ENCODE measurements around the gene CHMP1A.
"Not testable (repeated sequence)": the region's sequence is repeated elsewhere in the genome, so short reads cannot be mapped to it uniquely, and the experiment has no call there.

The CHMP1A gene

DNA sequence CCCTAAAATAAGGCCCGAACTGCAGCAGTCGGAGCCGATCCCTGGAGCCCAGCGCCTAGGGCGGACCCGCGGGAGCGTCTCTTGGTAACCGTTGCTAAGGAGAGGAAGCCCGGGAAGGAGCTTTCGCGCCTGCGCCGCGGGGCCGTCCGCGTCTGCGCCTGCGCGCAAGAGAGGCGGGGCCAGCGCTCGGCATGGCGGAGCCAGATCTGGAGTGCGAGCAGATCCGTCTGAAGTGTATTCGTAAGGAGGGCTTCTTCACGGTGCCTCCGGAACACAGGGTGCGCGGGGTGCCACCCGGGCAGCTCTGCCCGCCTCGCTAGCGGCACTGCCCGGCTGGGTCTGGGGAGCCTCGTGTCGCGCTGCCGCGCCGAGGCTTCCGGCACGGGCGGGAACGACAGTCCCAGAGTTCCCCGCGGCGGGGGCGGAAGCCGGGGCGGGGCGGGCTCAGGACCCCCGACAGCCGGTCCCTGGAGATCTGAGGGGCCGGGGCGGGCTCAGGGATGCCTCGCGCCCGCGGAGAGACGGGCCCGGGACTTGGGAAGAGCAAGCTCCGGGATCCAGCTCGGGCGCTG lies 29.1 kb upstream of the CHMP1A start, which contains the start of gene CDK10:
CDK10 (plus strand) TSS at position 170 of the 572 bp plus-strand sequence; CDS start at position 192, 22 bp downstream.
- no peak for TF ChIP-seq EZH2 (IDR thresholded peaks at IDR 0.05)
- peak; percentile 84 for TF ChIP-seq POLR2AphosphoS5 (IDR thresholded peaks at IDR 0.05; ENCODE audit: borderline replicate concordance, low read depth, low read length)
- no peak for TF ChIP-seq FOXP2 (optimal IDR thresholded peaks at IDR 0.05; ENCODE audit: control extremely low read depth, extremely low read length, insufficient read depth)
- no peak for DNase-seq (ENCODE audit: low read depth, low spot score)
- peak within 1 kb of the TSS; percentile 93 for H3K27ac ChIP-seq
- H3K9ac ChIP-seq (ENCODE audit: insufficient read length) = peak within 1 kb of the TSS; percentile 91
- no peaks in the 10 kb centered on the region for H3K9me3 ChIP-seq (ENCODE audit: low read depth, low read length)
- no peaks in the 10 kb centered on the region; the same call in 1 of the 2 replicates for H3K36me3 ChIP-seq (ENCODE audit: insufficient read depth, low read length)
- peak within 1 kb of the TSS; percentile 85 for H3K4me3 ChIP-seq

- no peaks in the 10 kb centered on the region for H3K9me3 ChIP-seq (ENCODE audit: low read depth, low read length)
- DNase-seq (ENCODE audit: low read depth, low spot score) = no peak
- H3K27ac ChIP-seq = no peak overlapping the region
- no peak overlapping the region for H3K9ac ChIP-seq (ENCODE audit: insufficient read length)
- no peak overlapping the region for H3K4me3 ChIP-seq
- H3K36me3 ChIP-seq (ENCODE audit: insufficient read depth, low read length) = no peaks in the 10 kb centered on the region; the same call in 1 of the 2 replicates
- TF ChIP-seq FOXP2 (optimal IDR thresholded peaks at IDR 0.05; ENCODE audit: control extremely low read depth, extremely low read length, insufficient read depth) (no peak), EZH2 (IDR thresholded peaks at IDR 0.05) (no peak), POLR2AphosphoS5 (IDR thresholded peaks at IDR 0.05; ENCODE audit: borderline replicate concordance, low read depth, low read length) (no peak)
Measured at GRCh38 chr16:89685916-89686315, 28.4 kb upstream of the CHMP1A start.

GRCh38 chr16:89678258-89678657 lies 20.8 kb upstream of the CHMP1A start:
- Histone ChIP-seq H3K4me3 (no peak overlapping the region), H3K36me3 (ENCODE audit: insufficient read depth, low read length) (no peaks in the 10 kb centered on the region), H3K9ac (ENCODE audit: insufficient read length) (no peak overlapping the region), H3K27ac (no peak overlapping the region), H3K9me3 (ENCODE audit: low read depth, low read length) (no peaks in the 10 kb centered on the region)
- TF ChIP-seq EZH2 (IDR thresholded peaks at IDR 0.05) = no peak
- TF ChIP-seq FOXP2 (optimal IDR thresholded peaks at IDR 0.05; ENCODE audit: control extremely low read depth, extremely low read length, insufficient read depth) = no peak
- TF ChIP-seq POLR2AphosphoS5 (IDR thresholded peaks at IDR 0.05; ENCODE audit: borderline replicate concordance, low read depth, low read length) = no peak
- no peak for DNase-seq (ENCODE audit: low read depth, low spot score)

GRCh38 chr16:89672177-89672941 lies 14.9 kb upstream of the CHMP1A start:
- no peaks in the 10 kb centered on the region for H3K36me3 ChIP-seq (ENCODE audit: insufficient read depth, low read length)
- H3K4me3 ChIP-seq = no peak overlapping the region
- no peak for DNase-seq (ENCODE audit: low read depth, low spot score)
- no peaks in the 10 kb centered on the region for H3K9me3 ChIP-seq (ENCODE audit: low read depth, low read length)
- H3K9ac ChIP-seq (ENCODE audit: insufficient read length) = no peak overlapping the region
- TF ChIP-seq EZH2 (IDR thresholded peaks at IDR 0.05) (no peak), POLR2AphosphoS5 (IDR thresholded peaks at IDR 0.05; ENCODE audit: borderline replicate concordance, low read depth, low read length) (no peak), FOXP2 (optimal IDR thresholded peaks at IDR 0.05; ENCODE audit: control extremely low read depth, extremely low read length, insufficient read depth) (no peak)
- no peak overlapping the region for H3K27ac ChIP-seq

GRCh38 chr16:89671565-89671964 lies 14.1 kb upstream of the CHMP1A start:
- H3K36me3 ChIP-seq (ENCODE audit: insufficient read depth, low read length); H3K4me3 ChIP-seq; H3K9me3 ChIP-seq (ENCODE audit: low read depth, low read length); DNase-seq (ENCODE audit: low read depth, low spot score); H3K9ac ChIP-seq (ENCODE audit: insufficient read length); H3K27ac ChIP-seq: not testable (repeated sequence)

DNA sequence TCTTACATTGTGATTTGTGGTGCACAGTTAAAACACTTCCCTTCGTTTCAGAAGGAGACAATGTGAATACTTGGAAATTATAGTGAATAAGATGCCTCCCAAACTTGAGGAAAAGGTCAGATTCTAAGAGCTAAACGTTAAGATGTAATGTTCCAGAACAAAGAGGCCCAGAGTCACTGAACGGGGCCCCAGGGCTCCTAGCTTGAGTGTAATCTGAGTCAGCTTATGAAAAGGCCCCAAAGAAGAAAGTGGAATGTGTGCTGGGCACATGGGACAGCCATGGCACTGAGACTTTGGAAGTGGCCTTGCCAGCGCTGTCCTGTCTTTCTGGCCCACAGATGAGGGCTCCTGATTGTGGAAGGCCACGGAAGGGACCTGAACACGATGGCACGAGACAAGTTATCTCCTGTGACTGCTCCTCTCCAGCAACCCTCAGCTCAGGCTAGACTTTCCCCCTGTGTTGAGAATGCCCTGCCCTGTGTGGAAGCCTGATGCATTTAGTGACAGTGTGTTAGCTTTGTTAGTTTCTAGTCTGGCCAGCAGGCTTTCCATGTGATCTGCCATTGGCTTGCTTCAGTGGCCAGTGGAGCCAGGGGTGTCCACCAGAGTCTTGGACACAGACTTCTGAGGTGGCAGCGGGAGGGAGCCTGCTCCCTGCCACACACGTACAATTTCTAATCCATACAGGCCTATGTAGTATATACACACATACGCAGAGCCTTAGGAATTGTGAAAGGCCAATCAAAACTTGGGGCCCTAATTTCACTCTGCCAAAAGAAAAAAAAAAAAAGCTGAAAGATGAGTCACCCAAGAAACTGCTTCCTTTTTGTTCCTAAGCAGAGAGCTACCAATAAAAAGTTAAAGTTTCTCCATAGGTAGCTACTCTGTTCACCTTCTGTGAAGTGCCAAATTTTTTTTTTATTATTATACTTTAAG lies 13.3 kb upstream of the CHMP1A start:
- TF ChIP-seq FOXP2 (optimal IDR thresholded peaks at IDR 0.05; ENCODE audit: control extremely low read depth, extremely low read length, insufficient read depth) = no peak
- TF ChIP-seq POLR2AphosphoS5 (IDR thresholded peaks at IDR 0.05; ENCODE audit: borderline replicate concordance, low read depth, low read length) = no peak
- no peak for TF ChIP-seq EZH2 (IDR thresholded peaks at IDR 0.05)
- no peaks in the 10 kb centered on the region for H3K9me3 ChIP-seq (ENCODE audit: low read depth, low read length)
- no peak overlapping the region for H3K4me3 ChIP-seq
- no peak for DNase-seq (ENCODE audit: low read depth, low spot score)
- no peak overlapping the region for H3K9ac ChIP-seq (ENCODE audit: insufficient read length)
- no peaks in the 10 kb centered on the region for H3K36me3 ChIP-seq (ENCODE audit: insufficient read depth, low read length)
- H3K27ac ChIP-seq = peak overlapping the region; percentile 36; the same call in 1 of the 2 replicates

GRCh38 chr16:89669755-89670154 lies 12.2 kb upstream of the CHMP1A start:
- no peak for DNase-seq (ENCODE audit: low read depth, low spot score)
- no peaks in the 10 kb centered on the region for H3K9me3 ChIP-seq (ENCODE audit: low read depth, low read length)
- H3K9ac ChIP-seq (ENCODE audit: insufficient read length) = no peak overlapping the region
- no peaks in the 10 kb centered on the region for H3K36me3 ChIP-seq (ENCODE audit: insufficient read depth, low read length)
- no peak overlapping the region for H3K27ac ChIP-seq
- TF ChIP-seq POLR2AphosphoS5 (IDR thresholded peaks at IDR 0.05; ENCODE audit: borderline replicate concordance, low read depth, low read length) (no peak), EZH2 (IDR thresholded peaks at IDR 0.05) (no peak), FOXP2 (optimal IDR thresholded peaks at IDR 0.05; ENCODE audit: control extremely low read depth, extremely low read length, insufficient read depth) (no peak)
- no peak overlapping the region for H3K4me3 ChIP-seq

DNA sequence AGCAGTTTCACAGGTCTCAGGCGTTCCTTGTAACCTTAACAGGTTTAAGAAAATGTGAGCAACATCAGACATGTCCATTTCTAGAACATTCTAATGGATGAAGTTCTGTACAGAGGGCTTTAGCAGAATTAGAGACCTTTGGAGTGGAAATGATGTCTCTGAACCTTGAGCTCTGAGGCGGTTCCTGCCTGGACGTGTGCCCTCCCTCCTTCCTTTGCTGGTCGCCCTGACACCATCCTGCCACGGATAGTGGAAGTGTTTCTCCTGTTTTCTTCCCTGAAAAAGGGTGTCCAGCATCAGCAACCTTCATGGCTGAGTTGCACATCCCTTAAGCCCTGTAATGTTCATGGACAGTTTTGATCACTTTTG lies 11.3 kb upstream of the CHMP1A start:
- Histone ChIP-seq H3K36me3 (ENCODE audit: insufficient read depth, low read length) (no peaks in the 10 kb centered on the region), H3K4me3 (no peak overlapping the region), H3K9ac (ENCODE audit: insufficient read length) (no peak overlapping the region), H3K27ac (no peak overlapping the region), H3K9me3 (ENCODE audit: low read depth, low read length) (no peaks in the 10 kb centered on the region)
- TF ChIP-seq FOXP2 (optimal IDR thresholded peaks at IDR 0.05; ENCODE audit: control extremely low read depth, extremely low read length, insufficient read depth) (no peak), EZH2 (IDR thresholded peaks at IDR 0.05) (no peak), POLR2AphosphoS5 (IDR thresholded peaks at IDR 0.05; ENCODE audit: borderline replicate concordance, low read depth, low read length) (no peak)
- no peak for DNase-seq (ENCODE audit: low read depth, low spot score)

Measured in SK-N-MC (cell line).